ENCODE measurements around the gene POLR3E.
"Not testable (repeated sequence)": the region's sequence is repeated elsewhere in the genome, so short reads cannot be mapped to it uniquely, and the experiment has no call there.

The POLR3E gene

DNA sequence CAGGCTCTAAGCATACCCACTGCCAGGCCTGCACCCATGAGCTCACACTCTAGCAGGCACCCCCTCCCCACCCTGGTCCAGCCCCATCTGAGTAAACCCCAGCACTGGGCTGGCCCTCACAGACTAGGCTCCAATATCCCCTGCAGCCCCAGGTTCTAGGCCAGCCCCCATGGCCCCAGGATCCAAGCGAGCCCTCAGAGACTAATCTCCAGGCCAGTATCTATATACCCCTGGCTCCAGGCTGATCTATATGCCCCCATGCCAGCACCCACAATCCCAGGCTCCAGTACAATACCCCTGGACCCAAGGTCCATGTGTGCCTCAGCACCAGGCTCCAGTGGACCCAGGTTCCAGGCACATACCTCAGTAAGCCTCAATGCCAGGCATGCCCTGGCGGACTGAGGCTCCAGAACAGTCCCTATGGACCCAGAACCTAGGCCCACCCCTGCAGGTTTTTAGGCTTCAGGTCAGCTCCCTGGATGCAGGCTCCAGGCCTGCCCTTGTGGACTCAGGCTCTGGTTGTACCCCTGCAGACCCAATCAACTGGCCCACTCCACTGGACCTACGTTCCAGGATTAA is 38.5 kb downstream of the POLR3E start:
- DNase-seq (ENCODE audit: low spot score) = no peak

- DNase-seq (ENCODE audit: low spot score) = no peak
These were observed 39.4 kb downstream of the POLR3E start for GRCh38 chr16:22336581-22336980.

GRCh38 chr16:22337045-22337444 is 39.8 kb downstream of the POLR3E start:
- DNase-seq (ENCODE audit: low spot score) = no peak

- no peak for DNase-seq (ENCODE audit: low spot score)
These were observed 40.8 kb downstream of the POLR3E start for GRCh38 chr16:22337849-22338635.

DNA sequence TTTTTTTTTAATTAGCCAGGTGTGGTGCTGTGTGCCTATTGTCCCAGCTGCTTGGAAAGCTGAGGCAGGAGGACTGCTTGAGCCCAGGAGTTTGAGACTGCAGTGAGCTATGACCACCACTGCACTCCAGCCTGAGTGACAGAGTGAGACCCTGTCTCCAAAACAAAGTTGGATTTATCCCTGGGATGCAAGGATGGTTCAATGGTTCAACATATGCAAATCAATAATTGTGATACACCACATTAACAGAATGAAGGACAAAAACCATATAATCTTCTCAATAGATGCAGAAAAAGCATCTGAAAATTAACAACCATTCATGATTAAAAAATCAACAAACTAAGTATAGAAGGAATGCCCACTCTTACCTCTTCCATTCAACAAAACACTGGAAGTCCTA is 43.7 kb downstream of the POLR3E start:
- no peak for DNase-seq (ENCODE audit: low spot score)

GRCh38 chr16:22342082-22342481 is 44.9 kb downstream of the POLR3E start:
- DNase-seq (ENCODE audit: low spot score) = no peak

GRCh38 chr16:22346483-22346882 is 49.3 kb downstream of the POLR3E start:
- no peak for DNase-seq (ENCODE audit: low spot score)

- no peak for DNase-seq (ENCODE audit: low spot score)
These were observed 50.1 kb downstream of the POLR3E start for GRCh38 chr16:22347100-22347820.

DNA sequence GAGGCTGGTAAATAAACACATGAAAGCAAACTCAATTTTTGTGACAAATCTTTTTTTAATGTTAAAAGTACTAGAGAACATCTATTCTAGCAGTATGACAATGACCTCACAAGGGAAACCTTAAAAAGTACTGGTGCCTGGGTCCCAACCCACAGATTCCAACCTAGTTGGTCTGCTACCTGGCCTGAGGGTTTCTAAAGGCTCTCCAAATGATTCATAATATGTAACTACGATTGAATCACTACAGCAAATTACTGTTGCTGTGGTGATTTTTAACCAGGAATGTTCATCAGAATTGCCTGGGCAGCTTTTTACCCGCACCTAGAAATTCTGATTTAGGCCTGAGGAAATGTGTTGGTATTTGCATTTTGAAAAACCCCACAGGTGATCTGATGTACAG is 51.1 kb downstream of the POLR3E start:
- no peak for DNase-seq (ENCODE audit: low spot score)

DNA sequence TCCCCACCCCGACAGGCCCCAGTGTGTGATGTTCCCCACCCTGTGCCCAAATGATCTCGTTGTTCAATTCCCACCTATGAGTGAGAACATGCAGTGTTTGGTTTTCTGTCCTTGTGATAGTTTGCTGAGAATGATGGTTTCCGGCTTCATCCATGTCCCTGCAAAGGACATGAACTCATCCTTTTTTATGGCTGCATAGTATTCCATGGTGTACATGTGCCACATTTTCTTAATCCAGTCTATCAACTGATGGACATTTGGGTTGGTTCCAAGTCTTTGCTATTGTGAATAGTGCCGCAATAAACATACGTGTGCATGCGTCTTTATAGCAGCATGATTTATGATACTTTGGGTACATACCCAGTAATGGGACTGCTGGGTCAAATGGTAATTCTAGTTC is 53.8 kb downstream of the POLR3E start:
- not testable (repeated sequence) for DNase-seq (ENCODE audit: low spot score)

GRCh38 chr16:22352140-22352539 is 54.9 kb downstream of the POLR3E start:
- DNase-seq (ENCODE audit: low spot score) = no peak

DNA sequence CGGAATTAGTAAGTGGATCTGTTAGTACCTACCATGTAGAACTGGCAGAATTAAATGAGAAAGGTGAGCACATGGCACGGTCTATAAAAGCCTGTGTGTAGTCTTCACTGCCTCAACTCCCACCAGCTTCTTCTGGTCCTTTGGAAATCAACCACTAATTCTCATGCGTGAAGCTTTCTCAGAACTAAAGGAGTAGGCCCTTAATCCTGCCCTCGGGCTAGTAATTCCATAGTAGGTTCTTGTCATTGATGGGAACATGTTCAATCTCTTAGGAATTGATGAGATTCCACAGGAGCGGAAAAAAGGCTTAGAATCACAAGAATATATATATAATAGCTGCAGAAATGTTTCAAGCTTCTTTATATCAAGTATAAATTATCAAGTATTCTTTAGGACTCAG is 55.5 kb downstream of the POLR3E start:
- no peak for DNase-seq (ENCODE audit: low spot score)

- no peak for DNase-seq (ENCODE audit: low spot score)
These were observed 56.1 kb downstream of the POLR3E start for GRCh38 chr16:22353191-22353919.

- DNase-seq (ENCODE audit: low spot score) = no peak
These were observed 56.8 kb downstream of the POLR3E start for GRCh38 chr16:22353933-22354541.

DNA sequence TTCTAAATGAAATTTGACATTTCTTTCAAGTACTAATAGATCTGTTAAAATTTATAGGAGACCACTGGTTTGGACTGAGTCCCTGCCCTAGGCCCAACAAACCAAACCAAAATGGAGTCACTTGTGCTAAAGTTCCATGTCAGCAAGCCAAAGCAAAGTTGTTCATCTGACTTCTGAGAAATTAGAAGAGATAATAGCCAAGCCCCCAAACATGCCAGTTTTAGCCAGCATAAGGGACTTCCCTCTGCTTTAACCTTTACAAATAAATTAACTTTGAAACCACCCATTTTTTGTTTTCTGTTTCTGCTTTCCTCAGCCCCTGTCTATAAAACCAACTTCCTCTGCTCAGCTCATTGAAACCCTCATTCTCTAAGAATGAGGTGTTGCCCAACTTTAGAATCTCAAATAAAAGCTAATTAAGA is 58.3 kb downstream of the POLR3E start:
- DNase-seq (ENCODE audit: low spot score) = no peak

DNA sequence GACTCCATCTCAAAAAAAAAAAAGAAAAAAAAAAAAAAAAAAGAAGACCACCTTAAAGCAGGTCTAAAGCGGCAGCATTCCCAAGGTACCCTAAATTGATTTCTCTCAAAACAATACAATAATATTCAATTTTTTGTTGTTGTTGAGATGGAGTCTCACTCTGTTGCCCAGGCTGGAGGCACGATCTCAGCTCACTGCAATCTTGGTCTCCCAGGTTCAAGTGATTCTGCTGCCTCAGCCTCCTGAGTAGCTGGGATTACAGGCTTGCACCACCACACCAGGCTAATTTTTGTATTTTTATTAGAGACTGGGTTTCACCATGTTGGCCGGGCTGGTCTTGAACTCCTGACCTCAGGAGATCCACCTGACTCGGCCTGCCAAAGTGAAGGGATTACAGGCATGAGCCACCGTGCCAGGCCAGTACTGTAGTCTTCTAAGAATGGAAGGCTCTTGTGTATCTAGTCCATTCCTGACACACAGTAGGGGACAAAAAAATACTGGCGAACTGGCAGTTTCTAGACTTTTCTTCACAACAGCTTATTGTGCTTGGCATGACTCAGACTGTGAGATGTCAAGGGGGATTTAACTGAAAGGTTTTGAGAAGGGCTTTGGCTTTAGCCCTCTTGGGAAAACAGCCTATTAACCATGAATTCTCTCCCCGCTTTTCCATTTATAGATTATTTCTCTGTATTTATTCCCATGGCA is 59.9 kb downstream of the POLR3E start:
- no peak for DNase-seq (ENCODE audit: low spot score)

DNA sequence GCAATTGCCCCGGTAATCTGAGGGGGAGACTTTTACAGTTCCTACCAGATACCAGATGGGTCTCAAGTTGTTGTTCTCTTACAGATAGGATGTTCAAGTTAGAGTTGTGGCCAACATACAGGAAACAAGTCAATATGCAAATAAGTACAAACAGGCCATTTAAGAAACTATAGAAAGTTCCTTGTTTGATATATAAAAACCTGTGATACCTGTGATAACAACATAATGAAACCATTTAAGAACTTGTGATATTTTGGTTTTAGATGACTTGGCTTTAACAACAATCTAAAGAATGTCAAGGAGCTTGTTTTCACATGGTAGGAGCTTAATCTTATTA is 60.4 kb downstream of the POLR3E start:
- peak; percentile 55 for DNase-seq (ENCODE audit: low spot score)

GRCh38 chr16:22358000-22358399 is 60.8 kb downstream of the POLR3E start:
- DNase-seq (ENCODE audit: low spot score) = peak; percentile 12

- no peak for DNase-seq (ENCODE audit: low spot score)
These were observed 62.5 kb downstream of the POLR3E start for GRCh38 chr16:22359679-22360078.

- no peak for DNase-seq (ENCODE audit: low spot score)
These were observed 63.9 kb downstream of the POLR3E start for GRCh38 chr16:22360963-22361659.

DNA sequence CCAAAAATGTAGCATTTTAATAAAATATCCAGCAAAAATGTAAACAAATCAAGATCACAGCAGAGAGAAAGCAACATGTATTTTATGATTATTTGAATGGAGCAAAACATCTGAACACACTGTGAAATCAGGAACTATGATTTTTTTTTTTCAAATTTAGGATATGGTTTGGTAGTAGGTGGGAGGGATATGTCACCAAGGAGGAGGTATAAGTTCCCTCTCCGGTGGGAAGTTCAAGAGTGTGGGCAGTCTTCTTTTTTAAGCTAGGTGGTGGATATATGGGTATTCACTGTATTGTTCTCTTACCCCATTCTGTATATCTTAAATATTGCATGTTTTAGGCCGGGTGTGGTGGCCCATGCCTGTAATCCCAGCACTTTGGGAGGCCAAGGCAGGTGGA is 67.0 kb downstream of the POLR3E start:
- DNase-seq (ENCODE audit: low spot score) = no peak

All from germinal center (tissue), 1 donor.